ENCODE data around the gene CYP26C1. TPM values are rescaled to one million over a fixed set of nuclear protein-coding genes. Genes with fewer than 3 reads are reported as not detected.

CYP26C1 gene
- total and polyA plus RNA-seq, 9 of the 15 experiments (the other 6 are each of a cell fraction or from before 2014, with no cell fraction given), result 0.07 to 0.09 (median 0.07) TPM; not detected in 6

GRCh38 chr10:93039110-93039509, 21.5 kb upstream of the CYP26C1 start:
- no peaks in the 10 kb centered on the region for H3K79me2 ChIP-seq (ENCODE audit: control insufficient read depth, insufficient read depth, low read length)
- no TSS peak for BruUV-seq (replicated peaks)
- TF ChIP-seq BDP1 (IDR thresholded peaks at IDR 0.05; ENCODE audit: insufficient read depth, insufficient read length), result no peak
- no peak for TF ChIP-seq RBM14 (IDR thresholded peaks at IDR 0.05; ENCODE audit: borderline replicate concordance, insufficient read depth, low read depth, low read length)
- no peak for TF ChIP-seq NCOA6 (IDR thresholded peaks at IDR 0.05)
- TF ChIP-seq TFAM (CRISPR knock-in tag; conservative IDR thresholded peaks at IDR 0.05), result no peak
- TF ChIP-seq CBX8 (IDR thresholded peaks at IDR 0.05; ENCODE audit: borderline replicate concordance, extremely low read depth, low read depth, low read length, poor library complexity, severe bottlenecking), result no peak
- no peak for TF ChIP-seq RCOR1 (IDR thresholded peaks at IDR 0.05; ENCODE audit: borderline replicate concordance in 1 of 2, low read depth in 2 of 2, low read length in 2 of 2)
- no peak for TF ChIP-seq POLR2G (IDR thresholded peaks at IDR 0.05; ENCODE audit: low read depth, low read length)
- no peak for TF ChIP-seq SMAD1 (IDR thresholded peaks at IDR 0.05; ENCODE audit: low read depth, low read length, partially characterized antibody)
- no peak for TF ChIP-seq MAFK (IDR thresholded peaks at IDR 0.05; ENCODE audit: low read length)
- TF ChIP-seq PTRF (tag; IDR thresholded peaks at IDR 0.05), result no peak
- TF ChIP-seq SP2 (IDR thresholded peaks at IDR 0.05; ENCODE audit: extremely low read depth, low read depth, low read length, poor library complexity, severe bottlenecking), result no peak
- no peak for TF ChIP-seq ARHGAP35 (IDR thresholded peaks at IDR 0.05; ENCODE audit: partially characterized antibody)
- no peak for TF ChIP-seq POLR3A (IDR thresholded peaks at IDR 0.05; ENCODE audit: borderline replicate concordance, extremely low read depth, insufficient read depth, insufficient read length)
- TF ChIP-seq JUN (IDR thresholded peaks at IDR 0.05; ENCODE audit: borderline replicate concordance, low read depth, low read length), result no peak
- TF ChIP-seq JUN (CRISPR knock-in tag; IDR thresholded peaks at IDR 0.05; ENCODE audit: borderline replicate concordance), result no peak
- TF ChIP-seq CLOCK (CRISPR knock-in tag; IDR thresholded peaks at IDR 0.05; ENCODE audit: borderline replicate concordance), result no peak
- no peak for TF ChIP-seq ZNF584 (CRISPR knock-in tag; IDR thresholded peaks at IDR 0.05; ENCODE audit: low read depth)
- TF ChIP-seq PATZ1 (CRISPR knock-in tag; IDR thresholded peaks at IDR 0.05; ENCODE audit: borderline replicate concordance), result no peak

More at GRCh38 chr10:93039110-93039509, 21.5 kb upstream of the CYP26C1 start:
- FAIRE-seq (no peak), DNase-seq (ENCODE audit: extremely low read depth in 1 of 4, low spot score in 3 of 4) (no peak), ATAC-seq (no peak)
- intact Hi-C loops (cut with micrococcal nuclease), result loop anchor here (1.0 to 2.0 kb wide), 2 partner anchors 74 to 154 kb away; no protein-coding TSS in a partner anchor
- Histone ChIP-seq H3K9ac (ENCODE audit: insufficient read depth in 1 of 2, low read depth in 2 of 2, low read length in 2 of 2) (no peak overlapping the region), H2AFZ (ENCODE audit: low read depth, low read length) (no peak overlapping the region), H3K9me1 (ENCODE audit: control insufficient read depth, insufficient read depth, low read length) (no peaks in the 10 kb centered on the region), H3K4me1 (replicated peaks in 1 of 2; ENCODE audit: control insufficient read depth in 2 of 2, insufficient read depth in 2 of 2, low read length in 2 of 2) (no peaks in the 10 kb centered on the region; a peak in 2 of 5 replicates), H3K27me3 (ENCODE audit: control insufficient read depth in 2 of 2, insufficient read depth in 2 of 2, low read length in 2 of 2) (no peaks in the 10 kb centered on the region), H3K27ac (ENCODE audit: extremely low read depth, low read depth, low read length) (no peak overlapping the region), H4K20me1 (replicated peaks; ENCODE audit: control insufficient read depth, insufficient read depth, low read length) (no peaks in the 10 kb centered on the region), H3K9me3 (replicated peaks; ENCODE audit: control insufficient read depth, insufficient read depth, low read depth, low read length) (no peaks in the 10 kb centered on the region), H3K4me3 (no peak overlapping the region), H3K36me3 (ENCODE audit: control insufficient read depth, insufficient read depth, low read length) (peaks cover 2% of the 10 kb centered on the region; the same call in 2 of the 3 replicates), H3K4me2 (ENCODE audit: insufficient read depth, low read length) (no peak overlapping the region)
- POLR2A ChIA-PET, result interaction anchor here (1.1 kb wide), 1 partner anchor 16 kb away, joined by 3 read pairs; no protein-coding TSS in a partner anchor
- CTCF ChIA-PET (ENCODE audit: low intra/inter-chr PET ratio), result interaction anchor here (1.2 to 1.3 kb wide), 2 partner anchors 74 to 155 kb away, joined by 4 read pairs; no protein-coding TSS in a partner anchor
- in situ Hi-C loops (cut with MboI), result no loop called here
- WGBS (ENCODE audit: insufficient coverage, low coverage, missing lambda C conversion rate), result 100% methylated on average over 1 of the region's 1 CpG

Data from K562 (cell line).